Measurements from ENCODE around the gene RAC3.

RAC3 gene

DNA sequence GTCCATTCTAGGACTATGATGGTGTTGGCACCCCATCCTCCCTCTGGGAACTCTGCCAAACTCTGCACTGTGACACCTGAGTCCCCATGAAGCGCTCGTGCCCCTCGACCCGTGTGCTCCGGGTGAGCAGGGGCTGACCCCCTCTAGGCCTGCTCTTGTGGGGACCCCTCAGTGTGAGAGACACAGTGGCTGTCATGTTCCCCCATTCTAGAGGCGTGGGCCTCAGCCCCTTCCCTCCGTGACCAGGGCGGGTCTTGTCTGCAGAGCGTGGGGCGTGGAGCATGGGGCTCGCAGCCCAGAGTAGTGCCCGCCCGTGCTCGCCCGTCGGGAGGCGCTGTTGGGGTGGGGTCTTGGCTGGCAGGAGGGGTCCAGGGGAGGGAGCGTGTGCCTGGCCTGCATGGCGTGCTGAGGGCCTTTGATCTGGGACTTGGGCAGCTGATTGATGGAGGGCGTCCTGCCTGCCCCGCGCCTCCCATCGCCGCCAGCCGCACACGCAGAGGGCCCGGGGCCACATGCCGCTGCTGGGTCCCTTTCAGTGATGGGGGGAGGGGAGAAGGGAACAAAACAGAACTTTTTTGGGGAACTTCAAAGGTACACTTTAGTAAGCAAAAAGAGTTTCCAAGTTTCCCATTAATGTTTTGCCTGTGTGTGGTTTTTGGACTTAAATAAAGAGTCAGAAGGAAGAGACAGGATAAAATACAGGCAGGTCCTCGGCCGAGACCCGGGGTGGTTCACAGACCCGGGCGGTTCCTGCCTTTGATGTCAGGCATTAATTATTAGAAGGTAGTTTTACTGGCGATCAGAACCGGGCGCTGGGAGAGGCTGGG is 31.3 kb upstream of the RAC3 start:
- no peak for DNase-seq

DNA sequence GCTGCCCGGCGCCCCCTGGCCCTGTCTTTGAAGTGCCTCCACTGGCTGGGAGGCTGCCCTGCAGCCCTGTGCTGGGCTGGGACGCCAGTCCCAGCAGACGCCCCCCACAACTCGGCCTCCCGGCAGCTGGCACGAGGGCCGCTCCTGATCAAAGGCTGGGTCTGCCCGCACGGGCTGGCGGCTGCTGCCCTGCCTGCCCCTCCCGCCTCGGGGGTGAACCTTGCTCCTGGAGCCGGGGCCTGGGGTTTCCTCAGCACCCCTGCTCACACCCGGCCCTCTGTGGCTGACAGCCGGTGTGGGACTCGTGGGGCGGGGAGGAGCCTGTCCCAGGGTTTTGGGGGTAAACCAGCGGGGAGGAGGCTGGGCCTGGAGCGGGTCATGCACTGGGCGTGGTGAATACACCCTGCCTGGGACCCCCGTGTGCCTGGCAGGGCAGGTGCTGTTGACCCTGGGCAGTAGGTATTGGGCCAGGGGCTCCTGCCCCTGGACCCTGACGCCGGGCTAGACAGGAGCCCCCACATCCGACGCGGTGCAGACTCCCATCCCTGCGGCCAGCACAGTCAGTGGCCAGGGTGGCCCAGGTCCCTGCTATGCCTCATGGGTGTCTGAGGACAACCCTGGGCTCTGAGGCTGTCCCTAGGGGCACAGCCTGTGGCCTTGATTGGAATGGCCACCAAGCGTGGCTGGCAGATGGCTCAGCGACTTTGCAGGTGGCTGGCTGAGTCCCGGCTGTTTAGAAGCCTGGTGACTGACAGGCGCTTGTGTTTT is 30.5 kb upstream of the RAC3 start:
- no peak for DNase-seq

DNA sequence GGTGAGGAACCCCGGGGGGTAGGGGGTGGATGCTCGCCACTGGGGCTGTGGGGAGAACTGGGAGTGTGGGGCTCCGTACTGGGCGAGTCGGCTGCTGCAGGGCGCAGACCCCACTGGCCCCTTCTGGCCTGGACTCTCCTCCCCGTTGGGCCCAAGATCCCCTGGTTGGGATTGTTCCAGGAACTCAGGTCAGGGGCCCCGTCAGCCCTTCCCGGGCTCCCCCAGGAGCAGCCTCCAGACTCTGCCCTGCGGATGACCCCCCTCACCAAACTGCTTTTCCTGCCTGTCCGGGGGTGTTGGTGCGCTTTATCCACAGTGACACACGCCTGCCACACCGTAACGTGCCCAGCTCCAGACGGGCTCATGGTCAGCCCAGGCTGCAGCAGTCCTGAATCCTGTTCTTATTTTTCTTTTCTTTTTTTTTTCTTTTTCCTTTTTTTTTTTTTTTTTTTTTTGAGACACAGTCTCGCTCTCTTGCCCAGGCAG is 29.9 kb upstream of the RAC3 start:
- DNase-seq: no peak

DNA sequence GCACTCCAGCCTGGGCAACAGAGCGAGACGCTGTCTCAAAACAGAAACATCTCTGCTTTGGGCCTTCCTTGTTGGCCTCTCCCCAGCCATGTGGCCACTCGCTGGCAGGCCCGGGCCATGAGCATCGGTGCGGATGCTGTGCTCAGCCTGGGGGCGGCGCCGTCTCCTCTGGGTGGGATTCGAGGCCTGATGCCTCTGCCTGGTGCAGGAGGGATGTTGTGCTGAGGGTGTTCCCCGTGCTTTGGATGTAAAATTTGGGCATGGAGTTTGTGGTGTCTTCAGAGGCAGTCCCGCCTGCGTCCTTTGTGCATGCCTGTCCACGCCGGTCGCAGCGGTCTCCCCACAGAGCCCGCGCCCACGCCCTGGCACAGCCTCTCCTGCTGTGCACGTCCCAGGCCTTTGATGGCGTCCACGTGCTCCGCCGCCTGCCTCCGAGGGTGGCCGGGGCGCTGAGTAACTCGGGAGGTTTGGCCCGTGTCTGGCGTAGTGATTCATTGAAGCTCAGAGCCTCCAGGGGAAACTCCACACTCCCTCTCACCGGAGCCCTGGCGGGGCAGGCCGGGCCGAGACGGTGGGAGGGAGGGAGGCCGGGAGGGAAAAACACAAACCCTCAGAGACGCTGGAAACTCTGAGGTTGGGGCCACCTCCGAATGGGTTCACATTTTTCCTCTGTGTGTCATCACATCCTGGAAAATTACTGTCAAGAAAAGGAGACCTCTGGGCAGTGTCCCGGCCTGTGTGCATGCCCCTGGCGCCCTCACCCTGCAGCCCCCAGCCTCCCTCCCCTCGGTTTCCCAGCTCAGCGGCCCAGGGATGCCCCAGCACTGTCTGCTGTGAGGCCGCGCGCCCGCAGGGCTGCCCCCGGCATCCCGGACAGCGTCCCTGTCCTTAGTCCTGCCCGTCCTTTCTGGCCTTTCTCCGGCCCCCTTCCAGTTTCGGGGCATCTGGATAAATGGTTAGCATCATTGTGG is 27.8 kb upstream of the RAC3 start:
- DNase-seq: no peak

DNA sequence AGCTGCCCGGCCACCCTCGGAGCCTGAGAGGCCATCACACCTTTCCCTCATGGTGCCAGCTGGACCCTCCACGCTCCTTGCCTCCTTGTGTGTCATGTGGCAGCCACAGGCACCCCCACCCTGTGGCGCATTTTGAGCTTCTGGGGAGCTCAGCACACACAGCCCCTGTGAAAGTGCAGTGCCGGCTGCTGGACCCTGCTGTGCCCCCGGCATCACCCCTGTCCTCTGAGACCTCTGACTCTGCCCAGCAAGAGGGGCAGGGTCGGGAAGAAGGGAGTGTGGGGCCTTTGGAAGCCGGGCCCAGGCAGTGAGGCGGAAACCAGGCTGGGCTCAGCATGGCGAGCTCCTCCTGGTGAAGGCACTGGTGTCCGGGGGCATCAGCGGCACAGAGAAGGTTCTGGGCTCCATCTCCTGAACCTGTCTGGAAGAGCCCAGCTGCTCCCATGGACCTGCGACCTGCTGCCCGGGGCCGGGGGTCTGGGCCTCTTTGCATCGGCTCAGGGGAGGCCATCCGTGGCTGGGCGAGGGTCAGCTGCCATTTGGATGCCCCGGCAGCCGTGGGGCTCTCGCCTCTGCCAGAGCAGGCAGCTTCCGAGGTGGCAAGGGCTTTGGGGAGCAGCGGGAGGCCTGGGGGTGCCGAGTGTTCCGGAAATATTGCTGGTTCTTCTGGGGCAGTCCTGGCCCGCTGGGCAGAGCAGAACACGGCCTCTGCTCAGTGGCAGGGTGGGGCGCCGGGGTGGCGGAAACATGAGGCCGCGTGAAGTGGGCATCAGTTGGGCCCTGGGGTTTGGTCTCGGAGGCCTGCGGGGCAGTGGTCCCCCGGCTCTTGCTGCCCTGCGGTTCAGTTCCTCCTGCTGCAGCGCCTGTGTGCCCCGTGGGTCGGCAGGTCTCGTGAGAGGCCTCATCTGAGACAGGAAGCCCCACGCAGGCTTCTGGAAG is 26.7 kb upstream of the RAC3 start:
- no peak for DNase-seq

DNA sequence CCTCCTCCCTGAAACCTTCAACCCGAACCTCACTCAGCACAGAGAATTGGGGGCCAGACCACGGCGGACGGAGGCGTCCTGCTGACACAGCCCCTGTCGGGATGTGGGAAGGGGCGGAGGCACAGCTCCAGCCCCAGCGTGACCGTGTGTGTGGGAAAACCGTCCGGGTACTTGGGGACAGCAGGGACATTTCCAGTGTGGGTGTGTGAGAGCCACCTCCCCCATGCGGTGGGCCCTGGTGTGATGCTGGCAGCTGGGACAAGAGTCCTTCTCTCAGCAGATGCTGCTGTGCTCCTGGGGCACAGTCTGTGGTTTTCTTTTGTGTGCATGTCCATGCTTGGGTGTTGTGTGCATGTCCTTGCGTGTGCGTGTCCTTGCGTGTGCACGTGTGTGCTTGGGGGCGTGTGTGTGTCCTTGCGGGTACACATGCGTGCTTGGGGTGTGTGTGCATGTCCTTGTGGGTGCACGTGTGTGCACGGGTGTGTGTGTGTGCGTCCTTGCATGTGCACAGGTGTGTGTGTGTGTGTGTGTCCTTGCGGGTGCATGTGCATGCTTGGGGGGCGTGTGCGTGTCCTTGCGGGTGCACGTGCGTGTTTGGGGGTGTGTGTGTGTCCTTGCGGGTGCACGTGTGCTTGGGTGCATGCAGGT is 25.7 kb upstream of the RAC3 start:
- no peak for DNase-seq

DNA sequence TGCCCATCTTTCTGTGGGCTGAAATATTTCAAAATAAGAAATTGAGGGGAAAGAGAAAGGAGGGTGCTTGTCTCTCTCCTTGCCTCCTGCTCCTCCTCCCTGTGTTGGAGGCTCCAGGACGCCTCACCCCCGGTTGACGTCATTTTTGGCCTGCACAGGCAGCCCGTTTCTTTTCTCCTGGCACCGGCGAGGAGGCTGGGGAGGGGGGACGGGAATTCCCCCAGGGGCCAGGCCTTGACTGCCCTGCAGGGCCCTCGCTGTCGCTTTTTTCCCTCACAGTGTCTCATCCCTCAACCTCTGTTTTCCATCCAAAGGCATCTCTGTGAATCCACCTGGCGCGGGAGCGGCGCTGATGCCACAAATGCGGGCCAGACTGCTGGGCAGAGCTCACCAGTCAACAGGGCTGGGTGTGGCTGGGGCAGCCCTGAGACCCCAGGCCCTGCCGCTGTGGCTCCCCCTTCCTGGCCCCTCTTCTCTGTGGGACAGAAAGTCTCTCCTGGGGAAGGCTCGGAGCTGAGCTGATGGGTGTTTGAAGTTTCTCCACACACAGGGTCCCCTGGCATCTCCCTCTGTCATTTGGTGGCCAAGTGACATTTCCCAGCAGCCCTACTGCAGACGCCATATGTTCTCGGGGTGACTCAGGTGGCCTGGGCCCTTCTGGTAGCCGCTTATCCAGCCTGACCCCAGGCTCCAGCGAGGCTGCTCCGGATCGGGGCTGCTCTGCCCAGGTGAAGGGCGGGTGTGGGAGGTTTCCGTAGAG is 24.8 kb upstream of the RAC3 start:
- no peak for DNase-seq

DNA sequence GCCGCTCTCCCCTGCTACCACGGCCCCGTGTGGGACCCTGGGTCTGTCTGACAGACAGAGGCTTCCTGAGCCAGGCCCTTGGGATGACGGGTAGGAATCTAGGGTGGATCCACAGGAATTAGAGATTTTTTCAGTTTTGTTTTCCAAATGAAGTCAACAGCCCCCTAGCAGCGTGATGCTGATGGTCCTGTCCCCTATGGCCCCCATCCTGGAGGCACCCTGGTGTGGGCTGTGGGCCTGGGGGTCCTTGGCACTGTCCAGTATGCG is 24.3 kb upstream of the RAC3 start:
- no peak for DNase-seq

DNA sequence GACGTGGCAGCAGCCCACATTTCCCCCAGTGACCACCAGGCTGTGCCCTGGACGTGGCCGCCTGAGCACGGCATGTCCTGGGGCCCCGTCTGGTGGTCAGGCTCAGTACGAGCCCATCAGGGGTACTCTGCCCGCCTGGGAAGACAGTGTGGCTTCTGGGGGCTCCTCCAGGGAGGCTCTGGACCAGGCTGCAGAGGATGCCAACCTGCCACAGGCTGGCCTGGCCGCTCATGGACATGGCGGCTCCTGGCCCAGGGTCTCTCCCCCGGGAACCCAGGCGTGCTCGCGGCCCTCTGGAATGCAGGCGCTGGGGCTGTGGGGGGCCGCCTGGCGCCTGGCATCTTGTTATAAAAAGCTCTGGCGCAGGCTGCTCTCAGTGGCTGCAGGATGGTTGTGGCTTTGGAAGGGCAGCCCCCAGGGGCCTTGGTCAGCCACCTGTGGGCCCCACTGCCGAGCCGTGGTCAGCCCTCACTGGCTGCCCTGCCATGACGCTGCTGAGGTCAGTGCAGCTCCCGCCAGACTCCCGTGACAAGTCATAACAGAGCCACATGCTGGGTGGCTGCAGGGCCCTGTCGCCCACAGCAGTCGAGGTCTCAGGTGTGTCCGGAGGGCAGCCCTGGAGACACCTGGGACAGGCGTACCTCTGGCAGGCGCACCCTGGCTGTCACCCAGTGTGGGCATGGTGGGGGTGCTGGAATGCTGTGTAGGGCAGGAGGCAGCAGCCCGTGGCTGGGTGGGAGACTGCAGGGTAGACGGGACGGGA is 23.8 kb upstream of the RAC3 start:
- no peak for DNase-seq

DNA sequence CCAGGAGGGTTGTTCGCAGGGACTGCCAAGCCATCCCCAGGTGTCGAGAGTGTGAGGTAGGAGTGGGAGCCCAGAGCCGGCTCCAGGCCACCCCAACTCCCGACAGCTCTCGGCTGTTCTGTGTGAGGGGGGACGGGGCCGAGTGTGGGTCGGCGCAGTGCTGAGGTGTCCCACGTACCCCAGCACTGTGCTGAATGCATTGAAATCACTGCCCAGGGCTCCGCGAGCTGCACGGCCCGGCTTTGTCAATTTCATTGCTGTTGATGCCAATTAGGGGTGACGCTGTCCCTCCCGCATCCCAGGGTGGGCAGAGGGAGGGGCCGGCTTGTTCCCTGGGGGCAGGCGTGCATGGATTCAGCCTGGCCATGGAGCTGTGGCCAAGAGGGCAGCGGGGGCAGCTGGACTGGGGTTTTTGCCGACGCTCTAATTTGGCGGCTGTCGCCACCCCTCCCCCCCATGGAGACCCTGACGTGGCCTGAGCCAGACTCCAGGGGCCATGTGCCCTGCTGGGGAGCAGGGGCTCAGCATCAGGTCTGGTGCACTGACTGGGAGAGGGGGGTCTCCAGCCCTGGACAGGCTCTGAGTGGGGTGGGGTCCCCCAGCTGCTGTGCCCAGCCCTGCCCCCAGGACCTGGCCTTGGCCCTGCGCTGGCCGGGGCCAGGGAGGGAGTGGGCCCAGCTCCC is 23.1 kb upstream of the RAC3 start:
- no peak for DNase-seq

DNA sequence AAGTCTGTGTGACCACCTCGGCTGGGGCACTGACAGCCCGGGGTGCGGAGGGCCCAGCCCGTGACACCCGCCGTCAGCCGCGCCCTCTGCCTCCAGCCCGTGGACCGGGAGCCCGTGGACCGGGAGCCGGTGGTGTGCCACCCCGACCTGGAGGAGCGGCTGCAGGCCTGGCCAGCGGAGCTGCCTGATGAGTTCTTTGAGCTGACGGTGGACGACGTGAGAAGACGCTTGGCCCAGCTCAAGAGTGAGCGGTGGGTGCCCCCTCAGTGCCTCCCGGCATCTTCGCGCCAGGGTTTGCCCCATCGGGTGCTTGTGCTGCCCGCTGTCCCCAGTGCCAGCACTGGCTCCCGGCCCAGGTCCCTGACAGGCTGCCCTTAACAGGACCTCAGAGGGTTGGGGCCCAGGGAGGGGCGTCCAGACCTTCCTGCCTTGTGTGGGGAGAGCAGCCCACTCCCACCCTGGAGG is 22.5 kb upstream of the RAC3 start:
- DNase-seq: no peak

DNA sequence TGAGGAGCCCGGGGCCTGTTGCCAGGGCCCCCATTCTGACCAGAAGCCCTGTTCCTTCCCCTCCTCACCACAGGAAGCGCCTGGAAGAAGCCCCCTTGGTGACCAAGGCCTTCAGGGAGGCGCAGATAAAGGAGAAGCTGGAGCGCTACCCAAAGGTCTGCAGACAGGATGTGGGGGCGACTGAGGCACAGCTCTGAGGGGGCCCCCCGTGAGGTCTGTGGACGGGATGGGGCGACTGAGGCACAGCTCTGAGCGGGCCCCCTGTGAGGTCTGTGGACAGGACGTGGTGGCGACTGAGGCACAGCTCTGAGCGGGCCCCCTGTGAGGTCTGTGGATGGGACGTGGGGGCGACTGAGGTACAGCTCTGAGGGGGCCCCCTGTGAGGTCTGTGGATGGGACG is 22.1 kb upstream of the RAC3 start:
- DNase-seq: no peak

DNA sequence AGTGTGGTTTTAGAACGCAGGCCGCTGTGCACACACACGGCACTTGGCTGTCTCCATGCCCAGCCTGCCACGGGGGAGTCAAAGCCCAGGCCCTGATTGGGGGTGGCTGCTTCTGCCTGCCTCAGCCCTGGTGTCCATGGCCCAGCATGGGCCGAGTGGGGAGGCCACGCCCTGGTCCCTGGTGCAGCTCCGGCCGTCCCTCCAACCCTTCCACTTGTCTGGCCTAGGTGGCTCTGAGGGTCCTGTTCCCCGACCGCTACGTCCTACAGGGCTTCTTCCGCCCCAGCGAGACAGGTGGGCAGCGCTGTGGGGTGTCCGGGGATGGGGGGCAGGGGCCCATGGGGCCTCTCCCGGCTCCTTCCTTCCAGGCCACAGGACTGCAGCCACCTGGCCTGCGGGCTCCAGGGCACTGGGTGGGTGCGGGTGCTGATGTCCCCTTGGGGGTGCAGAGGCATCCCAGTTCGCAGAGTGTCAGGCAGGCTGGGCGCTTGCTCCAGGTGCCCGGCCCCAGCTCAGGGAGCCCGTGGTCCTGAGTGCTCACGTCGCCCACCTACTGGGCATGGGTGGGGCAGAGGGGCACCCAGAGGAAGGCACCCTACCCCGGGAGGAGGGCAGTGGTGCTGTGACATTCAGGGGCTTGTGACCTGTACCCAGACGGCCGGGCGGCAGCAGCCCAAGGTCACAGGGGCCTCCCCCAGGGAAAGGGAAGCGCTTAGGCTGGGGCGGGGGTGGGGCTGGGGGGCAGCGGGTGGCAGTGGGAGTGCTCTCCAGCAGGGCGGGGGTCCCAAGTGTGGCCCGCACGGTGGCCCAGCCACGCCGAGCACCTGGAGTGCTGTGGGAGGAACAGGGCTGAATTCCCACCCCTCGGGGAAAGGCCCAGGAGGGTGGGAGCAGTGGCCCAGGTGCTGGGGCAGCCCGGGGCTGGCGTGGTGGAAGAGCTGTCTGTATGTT is 20.6 kb upstream of the RAC3 start:
- DNase-seq: no peak

DNA sequence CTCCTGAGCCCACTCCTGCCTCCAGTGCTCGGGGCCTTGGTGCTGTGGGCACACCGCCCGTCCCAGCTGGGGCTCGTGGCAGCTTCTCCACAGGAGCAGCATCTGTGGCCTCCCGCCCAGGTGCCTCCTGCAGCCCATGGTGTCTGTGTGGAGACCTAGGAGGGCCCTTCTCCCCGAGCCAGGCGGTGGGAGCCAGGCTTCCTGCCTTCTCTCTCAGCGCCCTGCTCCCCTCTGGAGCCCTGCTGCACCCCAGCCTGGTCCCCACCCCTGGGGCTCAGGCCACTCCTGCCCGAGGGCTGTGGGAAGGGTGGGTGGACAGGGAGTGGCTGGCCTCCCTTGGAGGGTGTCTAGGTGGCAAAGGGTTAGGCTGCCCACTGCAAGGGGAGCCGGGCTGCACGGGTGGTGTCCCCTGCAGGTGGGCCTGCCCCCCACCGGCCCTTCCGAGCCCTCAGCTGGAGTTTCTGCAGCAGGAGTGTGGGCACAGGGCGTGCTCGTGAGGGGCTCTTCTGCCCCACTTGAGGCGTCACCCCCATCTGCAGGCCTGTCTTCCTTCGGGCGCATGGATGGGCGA is 19.8 kb upstream of the RAC3 start:
- no peak for DNase-seq

DNA sequence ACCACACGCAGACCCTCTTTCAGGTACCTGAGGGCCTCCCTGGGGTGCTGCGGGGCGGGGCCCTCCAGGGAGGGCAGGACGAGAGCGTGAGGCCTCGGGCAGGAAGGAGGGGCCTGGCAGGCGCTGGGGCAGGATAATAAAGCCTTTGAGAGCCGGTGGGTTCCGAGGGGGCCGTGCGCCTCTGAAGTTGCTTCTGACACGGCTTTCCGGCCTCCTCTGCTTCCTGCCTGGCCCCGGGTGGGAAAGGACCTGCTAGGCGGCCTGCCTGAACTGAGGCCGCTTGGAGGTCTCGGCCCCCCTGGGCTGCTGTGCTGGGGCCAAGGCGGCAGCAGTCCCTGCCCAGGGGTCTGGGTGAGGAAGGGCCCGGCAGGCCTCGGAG is 19.2 kb upstream of the RAC3 start:
- DNase-seq: no peak

DNA sequence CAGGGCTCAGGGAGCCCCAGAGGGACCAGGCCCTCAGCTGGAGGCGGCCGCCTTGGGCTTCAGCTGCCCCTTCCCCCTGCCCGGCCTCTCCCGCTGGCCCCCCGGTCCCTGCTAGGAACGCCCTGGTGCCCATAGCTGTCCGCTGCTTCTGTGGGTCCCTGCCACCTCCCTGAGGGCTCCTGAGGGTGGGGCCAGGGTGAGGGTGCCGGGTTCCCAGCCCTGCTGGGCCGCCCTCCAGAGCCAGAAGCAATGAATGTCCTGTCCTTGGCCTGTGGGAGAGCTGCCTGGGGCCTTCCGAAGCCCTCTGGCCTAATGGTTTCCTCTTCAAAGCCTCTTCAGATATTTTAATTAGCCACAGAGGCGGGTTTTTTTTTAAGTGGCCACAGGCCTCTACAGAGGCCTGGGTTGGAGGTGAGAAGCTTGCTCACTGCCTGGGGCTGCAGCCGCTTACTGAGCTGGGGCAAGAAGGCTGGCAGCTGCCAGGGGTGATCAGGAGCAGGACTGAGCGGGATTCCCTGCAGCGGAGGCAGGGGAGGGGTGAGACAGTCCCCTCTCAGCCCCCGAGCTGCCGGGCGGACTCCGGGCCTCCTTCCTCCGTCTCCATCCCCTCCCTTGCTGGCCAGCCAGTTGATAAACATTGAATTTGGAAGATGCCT is 18.7 kb upstream of the RAC3 start:
- DNase-seq: no peak

DNA sequence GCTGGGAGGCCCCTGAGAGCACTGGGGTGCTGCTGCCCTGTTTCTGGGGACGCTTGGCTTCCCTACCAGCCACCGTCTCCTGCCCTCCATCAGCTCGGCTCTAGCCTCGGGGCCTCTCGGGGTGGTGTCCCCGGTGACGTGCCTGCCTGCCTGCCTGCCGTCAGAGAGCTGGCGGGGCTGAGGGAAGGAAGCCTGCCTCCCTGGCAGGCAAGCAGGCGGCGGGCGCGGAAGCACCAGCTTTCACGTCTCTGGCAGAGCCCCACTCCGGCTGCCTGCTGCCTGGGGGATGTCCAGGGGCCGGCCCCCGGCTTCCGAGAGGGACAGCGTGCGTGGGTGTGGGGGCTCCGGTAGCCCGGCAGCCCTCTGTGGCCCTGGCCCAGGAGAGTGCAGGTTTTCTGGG is 18.1 kb upstream of the RAC3 start:
- no peak for DNase-seq

All from activated gamma-delta T cell treated with Interleukin-2 at 50 U/mL for 16 hours (primary cell).